HG02938 (cell line): ENCODE results near the gene RCCD1.
"Not testable (repeated sequence)": the region's sequence is repeated elsewhere in the genome, so short reads cannot be mapped to it uniquely, and the experiment has no call there.

ENCODE experiments used
- ATAC-seq: cut with Tn5 transposase; IDR thresholded peaks from one replicate; pipeline ENCODE4 v1.9.1; 2021; ENCODE audit warnings: mild to moderate bottlenecking, moderate library complexity; ENCODE audit not compliant: unreplicated experiment

Gene RCCD1, protein sequence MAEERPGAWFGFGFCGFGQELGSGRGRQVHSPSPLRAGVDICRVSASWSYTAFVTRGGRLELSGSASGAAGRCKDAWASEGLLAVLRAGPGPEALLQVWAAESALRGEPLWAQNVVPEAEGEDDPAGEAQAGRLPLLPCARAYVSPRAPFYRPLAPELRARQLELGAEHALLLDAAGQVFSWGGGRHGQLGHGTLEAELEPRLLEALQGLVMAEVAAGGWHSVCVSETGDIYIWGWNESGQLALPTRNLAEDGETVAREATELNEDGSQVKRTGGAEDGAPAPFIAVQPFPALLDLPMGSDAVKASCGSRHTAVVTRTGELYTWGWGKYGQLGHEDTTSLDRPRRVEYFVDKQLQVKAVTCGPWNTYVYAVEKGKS

DNA sequence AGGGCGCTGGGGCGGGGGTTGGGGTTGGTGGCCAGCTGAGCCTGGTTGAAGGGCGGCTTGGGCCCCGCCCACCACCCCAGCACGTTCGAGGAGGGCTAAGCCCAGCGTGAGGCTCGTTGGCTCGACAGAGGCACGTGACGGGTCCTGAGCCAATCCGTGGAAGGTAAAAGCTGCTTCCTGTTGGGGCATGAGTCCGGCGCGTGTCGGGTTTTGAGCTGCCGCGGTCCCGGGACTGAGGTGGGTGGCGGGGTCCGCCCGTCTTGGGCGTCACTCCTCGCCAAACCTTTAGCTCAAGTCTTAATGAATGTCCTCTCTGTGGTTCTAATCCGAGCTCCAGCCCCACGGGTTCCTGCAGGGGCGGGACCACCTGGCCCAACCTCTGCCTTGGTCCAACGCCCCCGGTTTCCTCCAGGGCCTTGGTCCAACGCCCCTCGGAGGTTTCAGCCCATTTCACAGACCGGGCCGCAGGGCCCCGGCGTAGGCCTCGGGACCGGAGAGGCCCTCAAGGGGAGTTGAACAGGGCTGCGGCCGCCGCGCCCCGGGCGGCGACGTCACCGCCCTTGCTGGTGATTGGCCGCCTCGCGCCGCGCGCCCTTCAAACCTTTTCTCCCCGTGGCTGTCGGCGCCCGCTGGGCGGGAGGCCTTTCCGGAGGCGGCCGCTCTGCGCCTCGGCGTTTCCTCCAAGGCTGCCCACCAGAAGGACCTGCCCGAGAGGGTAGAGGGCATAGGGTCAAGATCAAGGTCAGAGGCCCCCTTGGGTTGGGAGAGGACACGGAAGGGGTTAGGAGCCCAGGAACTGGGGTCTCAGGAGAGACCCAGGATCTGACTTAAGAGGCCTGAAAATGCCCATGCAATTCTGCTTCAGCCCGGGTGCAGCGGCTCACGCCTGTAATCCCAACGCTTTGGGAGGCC is at the start of gene RCCD1:
RCCD1 (plus strand) TSS at position 173 of the 912 bp plus-strand sequence. CDS start 1,851 bp downstream, outside the sequence.
- peak; percentile 92 for ATAC-seq

DNA sequence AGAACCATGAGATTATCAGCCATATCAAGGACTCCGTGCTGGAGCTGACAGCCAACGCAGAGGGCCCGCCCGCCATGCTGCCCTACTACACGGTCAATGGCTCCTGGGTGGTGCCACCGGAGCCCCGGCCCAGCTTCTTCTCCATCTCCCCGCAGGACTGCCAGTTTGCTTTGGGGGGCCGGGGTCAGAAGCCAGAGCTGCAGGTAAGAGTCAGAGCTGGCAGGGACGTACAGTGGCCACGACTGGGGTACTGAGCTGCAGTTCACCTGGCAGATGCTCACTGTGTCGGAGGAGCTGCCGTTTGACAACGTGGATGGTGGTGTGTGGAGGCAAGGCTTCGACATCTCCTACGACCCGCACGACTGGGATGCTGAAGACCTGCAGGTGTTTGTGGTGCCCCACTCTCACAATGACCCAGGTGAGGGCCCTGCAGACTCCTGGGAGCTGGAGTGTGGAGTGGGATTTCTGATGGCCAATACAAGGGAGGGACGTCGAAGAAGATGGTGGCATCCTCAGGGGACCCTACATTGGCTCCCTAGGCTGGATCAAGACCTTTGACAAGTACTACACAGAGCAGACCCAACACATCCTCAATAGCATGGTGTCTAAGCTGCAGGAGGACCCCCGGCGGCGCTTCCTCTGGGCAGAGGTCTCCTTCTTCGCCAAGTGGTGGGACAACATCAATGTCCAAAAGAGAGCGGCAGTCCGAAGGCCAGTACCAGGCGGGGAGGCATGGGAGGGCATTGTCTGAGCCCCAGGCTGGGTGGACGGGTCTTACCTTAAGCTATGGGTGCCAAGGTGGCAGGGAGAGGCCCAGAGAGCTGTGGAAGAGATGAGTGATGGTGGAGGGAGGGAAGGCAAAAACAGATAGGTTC is 49.1 kb upstream of the RCCD1 start:
- ATAC-seq = no peak

DNA sequence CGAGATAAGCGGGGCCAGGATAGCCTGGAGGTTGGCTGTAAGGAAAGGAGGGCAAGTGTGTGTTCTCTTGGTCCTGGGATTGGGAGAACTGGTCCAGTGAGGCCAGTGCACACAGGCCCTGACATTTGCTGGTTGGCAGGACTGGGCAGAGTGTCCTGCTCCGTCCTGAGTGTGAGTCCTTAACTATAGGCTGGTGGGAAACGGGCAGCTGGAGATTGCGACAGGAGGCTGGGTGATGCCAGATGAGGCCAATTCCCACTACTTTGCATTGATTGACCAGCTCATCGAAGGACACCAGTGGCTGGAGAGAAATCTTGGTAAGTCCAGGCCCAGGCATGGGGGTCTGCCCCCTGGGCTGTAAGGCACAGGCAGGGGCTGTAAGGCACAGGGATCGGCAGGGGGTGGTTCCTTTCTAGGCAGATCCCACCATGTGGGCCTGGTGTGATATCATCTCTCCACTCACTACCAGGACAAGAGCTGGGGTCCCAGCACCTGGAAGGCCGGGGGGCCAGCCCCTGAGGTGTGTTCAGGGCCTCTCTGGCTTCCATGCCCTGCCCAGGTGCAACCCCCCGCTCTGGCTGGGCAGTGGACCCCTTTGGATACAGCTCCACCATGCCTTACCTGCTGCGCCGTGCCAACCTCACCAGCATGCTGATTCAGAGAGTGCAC is 48.4 kb upstream of the RCCD1 start:
- ATAC-seq = no peak

DNA sequence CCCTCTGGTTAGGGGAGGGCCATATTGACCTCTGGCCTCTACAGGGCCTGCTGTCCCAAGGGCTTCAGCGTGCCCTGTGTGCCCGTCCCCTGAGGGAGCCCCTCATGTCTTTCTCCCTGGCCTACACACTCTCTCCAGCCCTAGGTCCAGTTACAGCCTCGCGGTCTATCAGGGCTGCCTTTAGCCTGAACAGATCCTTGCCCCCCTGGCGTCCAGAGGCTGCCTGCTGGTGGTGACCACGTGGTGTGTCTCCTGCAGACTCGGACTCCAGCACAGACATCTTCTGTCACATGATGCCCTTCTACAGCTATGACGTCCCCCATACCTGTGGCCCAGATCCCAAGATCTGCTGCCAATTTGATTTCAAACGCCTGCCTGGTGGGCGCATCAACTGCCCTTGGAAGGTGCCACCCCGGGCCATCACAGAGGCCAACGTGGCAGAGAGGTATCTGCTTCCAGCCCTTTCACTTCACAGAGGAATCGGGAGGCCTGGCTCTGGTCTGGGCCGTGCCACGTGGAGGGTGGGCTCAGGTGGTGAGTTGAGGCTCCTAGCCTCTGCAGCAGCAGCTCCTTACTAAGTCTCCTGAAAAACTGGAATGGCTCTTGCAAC is 47.5 kb upstream of the RCCD1 start:
- ATAC-seq = no peak

DNA sequence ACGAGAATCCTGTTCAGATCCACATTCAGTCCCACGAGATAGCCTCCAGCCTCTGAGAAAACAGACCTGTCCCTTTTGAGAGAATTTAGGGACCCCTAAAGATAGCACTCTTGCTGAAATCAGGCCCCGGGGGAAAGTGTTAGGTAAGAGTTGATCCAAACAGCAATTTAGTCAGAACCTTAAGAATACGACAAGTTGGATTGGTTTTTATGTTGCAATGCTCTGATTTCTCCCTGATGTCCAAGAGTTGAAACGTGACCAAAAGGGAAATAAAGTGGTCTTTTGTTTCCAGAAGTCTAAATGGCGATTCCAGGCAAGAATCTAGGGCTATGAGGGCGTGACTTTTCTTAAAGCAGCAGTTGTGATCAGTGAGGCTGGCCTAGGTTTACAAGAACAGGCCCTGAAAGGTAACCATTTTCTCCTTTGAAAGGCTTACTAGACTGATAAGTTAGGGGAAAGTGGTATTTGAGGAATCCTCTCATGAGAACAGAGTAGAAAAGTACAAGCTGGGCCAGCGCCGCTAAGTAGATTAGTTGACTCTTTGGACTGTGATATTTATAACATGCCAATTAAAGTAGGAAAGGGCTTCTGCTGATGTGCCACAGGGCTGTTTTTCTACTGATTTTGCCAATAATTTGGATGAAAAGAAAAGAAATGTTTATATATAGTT is 46.7 kb upstream of the RCCD1 start:
- ATAC-seq = no peak

DNA sequence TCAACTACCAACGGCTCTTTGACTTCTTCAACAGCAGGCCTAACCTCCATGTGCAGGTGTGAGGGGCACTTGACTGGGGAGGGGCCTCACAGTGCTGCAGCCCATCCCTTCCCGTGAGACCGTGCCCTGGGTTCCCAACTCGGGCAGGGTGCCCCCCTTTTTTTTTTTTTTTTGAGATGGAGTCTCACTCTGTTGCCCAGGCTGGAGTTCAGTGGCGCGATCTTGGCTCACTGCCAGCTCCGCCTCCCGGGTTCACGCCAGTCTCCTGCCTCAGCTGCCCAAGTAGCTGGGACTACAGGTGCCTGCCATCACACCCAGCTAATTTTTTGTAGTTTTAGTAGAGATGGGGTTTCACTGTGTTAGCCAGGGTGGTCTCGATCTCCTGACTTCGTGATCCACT is 45.2 kb upstream of the RCCD1 start:
- ATAC-seq = not testable (repeated sequence)

DNA sequence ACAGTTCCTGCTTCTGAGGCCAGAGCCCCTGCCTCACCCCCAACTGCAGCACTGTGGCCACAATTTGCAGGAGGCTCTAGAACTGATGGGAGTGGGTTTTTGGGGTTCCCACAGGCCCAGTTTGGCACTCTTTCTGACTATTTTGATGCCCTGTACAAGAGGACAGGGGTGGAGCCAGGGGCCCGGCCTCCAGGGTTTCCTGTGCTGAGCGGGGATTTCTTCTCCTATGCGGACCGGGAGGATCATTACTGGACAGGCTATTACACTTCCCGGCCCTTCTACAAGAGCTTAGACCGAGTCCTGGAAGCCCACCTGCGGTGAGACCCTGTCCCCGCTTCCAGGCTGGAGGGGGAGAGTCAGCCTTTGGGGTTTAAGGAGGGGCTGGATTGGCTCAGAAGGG is 44.7 kb upstream of the RCCD1 start:
- no peak for ATAC-seq

DNA sequence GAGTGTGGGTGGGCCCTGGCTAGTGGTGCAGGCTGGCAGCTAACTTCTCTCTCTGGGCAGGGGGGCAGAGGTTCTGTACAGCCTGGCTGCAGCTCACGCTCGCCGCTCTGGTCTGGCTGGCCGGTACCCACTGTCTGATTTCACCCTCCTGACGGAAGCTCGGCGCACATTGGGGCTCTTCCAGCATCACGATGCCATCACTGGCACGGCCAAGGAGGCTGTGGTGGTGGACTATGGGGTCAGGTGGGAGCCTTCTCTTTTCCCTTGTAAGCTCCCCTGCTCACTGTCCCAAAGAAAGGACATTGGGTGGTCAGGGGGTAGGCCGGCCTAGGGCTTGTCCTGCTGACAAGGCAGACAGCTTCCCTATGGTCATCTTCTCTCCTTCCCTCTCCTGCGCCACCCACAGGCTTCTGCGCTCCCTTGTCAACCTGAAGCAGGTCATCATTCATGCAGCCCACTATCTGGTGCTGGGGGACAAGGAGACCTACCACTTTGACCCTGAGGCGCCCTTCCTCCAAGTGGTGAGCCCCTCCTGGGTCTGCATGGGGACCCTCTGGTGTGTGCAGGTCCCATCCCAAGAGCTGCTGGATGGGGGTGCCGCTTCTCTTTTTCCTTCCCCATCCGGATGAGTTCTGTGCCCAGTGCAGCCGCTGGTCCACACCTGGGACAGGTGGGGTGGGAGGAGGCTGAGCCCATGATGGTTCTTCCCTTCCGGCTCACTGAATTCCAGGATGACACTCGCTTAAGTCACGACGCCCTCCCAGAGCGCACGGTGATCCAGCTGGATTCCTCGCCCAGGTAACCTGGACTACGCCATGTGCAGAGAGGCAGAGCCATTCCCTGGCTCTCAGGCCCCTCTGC is 44.0 kb upstream of the RCCD1 start:
- no peak for ATAC-seq

DNA sequence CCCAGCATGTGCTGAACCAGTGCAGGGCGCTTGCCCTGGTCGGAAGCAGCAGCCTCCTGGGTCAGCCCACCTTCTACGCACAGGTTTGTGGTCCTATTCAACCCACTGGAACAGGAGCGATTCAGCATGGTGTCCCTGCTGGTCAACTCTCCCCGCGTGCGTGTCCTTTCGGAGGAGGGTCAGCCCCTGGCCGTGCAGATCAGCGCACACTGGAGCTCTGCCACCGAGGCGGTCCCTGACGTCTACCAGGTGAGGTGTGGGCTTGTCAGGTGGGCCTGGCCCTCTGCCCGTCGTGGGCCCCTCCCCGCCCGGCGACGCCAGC is 43.4 kb upstream of the RCCD1 start:
- no peak for ATAC-seq

DNA sequence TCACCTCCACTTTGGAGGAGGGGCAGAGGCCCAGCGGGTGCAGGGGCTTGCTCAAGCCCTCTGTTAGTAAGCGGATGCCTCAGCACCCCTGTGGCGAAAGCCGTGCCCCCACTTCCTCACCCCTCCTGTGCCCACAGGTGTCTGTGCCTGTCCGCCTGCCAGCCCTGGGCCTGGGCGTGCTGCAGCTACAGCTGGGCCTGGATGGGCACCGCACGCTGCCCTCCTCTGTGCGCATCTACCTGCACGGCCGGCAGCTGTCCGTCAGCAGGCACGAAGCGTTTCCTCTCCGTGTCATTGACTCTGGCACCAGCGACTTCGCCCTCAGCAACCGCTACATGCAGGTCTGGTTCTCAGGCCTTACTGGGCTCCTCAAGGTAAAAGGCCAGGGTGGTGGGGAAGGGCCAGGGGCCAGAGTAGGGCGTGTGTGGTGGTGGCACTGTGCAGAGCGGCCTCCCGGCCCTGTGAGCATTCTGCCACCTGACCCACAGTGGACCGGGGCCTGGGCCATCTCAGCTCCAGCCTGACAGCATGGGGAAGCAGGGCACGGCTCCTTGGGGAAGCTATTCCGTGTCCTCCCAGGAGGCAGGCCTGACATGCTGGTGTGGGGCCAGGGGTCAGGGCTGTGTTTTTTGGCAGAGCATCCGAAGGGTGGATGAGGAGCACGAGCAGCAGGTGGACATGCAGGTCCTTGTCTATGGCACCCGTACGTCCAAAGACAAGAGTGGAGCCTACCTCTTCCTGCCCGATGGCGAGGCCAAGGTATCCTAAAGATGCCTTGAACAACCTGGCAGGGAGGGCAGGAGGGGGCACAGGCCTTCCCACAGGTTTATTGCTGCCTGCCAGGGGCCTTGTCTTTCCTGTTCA is 42.5 kb upstream of the RCCD1 start:
- ATAC-seq = no peak

DNA sequence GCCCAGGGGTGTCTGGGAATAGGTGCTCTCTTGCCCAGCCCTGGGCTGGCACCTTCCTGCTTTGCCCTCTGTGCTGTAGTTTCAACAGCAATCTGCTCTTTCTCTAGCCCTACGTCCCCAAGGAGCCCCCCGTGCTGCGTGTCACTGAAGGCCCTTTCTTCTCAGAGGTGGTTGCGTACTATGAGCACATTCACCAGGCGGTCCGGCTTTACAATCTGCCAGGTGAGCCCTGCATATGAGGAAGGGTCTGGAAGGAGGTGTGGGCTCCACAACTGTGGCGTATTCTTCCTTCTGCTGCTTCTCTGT is 42.0 kb upstream of the RCCD1 start:
- ATAC-seq = no peak

DNA sequence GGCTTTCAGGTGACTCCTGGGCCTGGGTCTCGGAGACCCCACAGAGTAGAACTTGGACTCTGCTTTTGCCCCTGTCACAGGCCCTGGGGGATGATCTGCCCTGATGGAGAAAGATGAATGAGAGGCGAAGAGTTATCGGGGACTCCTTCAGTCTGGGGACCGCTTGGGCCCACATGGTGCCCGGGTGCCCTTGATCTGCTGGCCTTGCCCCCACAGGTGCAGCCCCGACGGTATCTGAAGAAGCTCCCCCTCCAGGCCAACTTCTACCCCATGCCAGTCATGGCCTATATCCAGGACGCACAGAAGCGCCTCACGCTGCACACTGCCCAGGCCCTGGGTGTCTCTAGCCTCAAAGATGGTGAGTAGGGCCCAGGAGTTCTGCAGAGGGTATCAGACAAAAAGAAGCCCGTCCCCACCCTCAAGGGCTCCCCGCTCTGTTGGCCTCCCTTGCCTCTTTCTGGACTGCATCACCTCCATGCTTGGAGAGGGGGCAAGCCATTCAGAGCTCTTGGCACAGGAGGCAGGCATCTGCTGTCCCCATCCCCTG is 41.2 kb upstream of the RCCD1 start:
- ATAC-seq = no peak

DNA sequence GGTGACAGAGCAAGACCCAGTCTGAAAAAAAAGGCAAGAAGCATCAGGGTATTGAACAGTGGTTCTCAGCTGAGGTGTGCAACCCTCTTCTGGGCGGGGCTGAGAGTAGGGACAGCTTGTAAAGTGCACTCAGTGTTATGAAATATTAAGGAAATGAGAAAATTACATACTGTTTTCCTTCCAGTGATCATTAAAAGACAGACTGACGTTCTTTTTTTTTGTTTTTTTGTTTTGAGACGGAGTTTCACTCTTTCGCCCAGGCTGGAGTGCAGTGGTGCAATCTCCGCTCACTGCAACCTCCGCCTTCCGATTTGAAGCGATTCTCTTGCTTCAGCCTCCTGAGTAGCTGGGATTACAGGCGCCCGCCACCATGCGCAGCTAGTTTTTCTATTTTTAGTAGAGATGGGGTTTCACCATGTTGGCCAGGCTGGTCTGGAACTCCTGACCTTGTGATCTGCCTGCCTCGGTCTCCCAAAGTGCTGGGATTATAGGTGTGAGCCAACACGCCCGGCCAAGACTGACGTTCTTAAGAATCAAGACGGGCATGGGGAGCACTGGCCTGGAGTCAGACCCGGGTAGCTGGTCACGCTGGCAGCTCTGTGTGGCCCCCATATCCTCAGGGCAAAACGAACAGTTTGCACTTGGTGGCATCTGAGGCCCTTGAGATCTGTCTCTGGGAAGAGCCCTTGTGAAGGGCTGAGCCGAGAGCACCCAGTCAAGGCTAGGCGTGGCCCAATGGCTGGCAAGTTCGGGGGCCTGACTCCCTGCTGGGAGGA is 40.2 kb upstream of the RCCD1 start:
- ATAC-seq = no peak

DNA sequence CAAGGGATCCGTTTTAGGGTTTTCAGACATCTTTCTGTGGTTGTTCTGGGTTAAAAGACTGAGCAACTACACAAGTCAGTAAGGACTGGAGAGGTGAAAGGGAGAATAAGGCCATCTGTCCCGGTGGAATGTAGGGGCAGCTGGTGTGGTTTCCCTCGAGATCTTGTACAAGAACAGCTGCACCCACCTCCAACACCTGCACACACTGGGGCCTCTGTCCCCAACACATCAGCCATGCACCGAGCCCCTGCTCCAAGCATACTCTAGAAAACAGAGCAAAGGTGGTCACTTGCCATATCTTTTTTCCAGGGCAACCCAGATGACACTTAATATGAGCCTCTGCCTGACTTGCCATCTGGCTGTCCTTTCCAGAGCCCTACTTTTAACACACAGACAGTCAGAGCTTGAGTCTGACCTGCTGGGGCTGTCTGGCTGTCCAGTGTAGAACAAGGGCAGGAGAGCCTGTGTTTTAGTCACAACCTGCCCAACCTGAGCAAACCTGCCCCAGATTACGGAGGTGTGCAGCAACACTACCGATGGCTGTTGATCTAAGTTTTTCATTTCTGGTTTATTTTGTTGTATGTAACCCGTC is 39.4 kb upstream of the RCCD1 start:
- no peak for ATAC-seq

DNA sequence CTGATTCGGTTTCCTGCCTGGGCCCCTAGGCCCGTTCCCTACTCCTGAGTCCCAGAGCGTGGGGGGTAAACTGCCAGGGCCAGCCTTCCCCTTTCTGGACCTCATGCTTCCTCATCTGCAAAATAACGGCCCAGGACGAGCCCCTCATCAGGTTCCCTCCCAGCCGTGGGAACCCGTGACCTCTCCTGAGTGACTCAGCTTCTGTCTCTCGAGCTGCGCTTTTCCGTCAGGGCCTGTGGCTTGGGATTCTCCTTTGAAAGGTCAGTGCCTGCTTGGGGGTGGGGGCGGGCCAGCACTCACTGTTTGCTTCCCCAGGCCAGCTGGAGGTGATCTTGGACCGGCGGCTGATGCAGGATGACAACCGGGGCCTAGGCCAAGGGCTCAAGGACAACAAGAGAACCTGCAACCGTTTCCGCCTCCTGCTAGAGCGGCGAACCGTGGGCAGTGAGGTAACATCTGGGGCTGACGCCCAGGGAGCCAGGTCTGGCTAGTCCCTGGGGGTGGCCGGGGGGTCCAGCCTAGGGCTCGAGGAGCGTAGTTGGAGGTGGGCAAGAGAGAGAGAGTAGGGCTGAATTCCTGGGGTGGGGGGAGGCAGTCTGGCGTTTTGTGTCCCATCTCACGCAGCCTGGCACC is 38.8 kb upstream of the RCCD1 start:
- ATAC-seq = no peak

DNA sequence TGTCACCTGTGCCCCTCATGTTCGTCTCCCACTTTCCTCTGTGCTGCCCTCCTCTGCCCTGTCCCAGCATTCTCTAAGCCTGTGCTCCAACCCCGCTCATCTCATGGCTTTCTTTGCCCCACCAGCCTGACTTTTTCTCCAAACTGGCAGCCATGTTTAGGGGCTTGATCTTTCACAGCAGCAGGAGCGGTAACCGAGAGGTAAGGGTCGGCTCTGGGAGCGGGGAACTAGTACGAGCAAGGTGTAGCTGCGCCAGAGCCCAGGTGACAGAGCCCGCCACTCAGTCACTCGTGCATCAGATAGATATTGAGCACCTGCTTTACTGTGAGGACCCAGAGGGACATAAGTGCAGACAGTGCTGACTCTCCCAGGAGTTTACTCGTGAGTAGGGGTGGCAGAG is 38.2 kb upstream of the RCCD1 start:
- no peak for ATAC-seq
